Measurements from ENCODE around the gene EFCAB8.

EFCAB8 gene

GRCh38 chr20:32991383-32991782, 132.7 kb downstream of the EFCAB8 start:
- no peak for DNase-seq

DNA sequence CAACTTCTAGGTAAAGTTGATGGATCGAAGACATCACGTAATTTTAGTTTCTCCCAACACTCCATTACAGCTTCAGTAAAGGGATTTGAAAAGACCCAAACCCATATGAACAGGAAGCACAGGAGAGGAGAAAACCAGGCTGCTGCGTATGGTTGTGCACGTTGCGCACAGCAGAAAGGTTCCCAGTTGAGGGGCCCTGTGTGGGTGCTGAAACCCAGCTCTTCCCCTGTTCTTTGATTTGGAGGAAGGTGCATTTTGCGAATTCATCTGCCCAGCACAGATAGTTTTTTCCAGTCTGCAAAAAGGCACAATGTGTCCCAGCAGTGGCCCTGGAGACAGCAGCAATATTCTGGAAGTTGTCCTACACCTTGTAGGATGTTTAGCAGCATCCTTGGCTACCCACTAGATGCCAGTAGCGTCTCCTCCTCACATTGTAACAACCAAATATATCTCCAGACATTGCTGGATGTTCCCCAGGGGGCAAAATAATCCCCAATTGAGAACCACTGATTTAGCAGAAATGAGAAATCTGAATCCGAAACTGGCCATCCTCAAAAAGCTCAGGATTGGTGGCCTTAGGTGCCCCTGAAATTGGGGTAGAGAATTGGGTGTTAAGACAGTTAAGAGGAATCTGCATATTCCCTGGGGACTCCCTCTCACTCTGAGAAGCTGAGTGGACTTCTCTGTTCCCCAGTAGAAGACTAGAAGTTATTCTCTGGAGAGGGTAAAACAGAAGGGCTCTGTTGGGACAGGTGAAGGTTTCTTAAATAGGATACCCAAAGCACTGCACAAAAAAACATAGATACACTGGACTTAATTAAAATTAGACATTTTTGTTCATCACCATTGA, 133.3 kb downstream of the EFCAB8 start:
- no peak for DNase-seq

DNA sequence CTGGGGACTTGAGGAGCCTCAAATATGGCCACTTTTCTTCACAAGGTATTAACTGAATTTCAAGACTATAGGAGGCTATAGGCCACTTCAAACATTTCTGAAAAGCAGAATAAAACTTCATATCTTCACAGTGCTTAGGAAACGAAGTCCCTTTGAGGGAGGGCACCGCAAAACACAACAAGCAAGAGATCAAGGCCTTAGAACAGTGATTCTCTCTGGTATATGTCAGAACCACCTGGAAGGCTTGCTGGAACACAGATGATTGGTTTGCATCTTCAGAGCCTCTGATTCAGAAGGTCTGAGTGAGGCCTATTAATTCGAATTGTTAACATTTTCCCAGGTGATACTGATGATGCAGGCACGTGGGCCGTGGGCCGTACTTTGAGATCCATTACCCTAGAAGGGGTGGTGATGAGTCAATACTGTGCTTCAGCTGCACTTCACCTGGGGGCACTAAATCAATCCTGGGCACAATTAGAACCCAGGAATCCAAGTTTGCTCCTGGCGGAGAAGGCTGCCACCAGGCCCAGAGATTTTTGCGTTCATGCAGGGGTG, 134.8 kb downstream of the EFCAB8 start:
- DNase-seq = no peak

GRCh38 chr20:32995802-32996201, 137.1 kb downstream of the EFCAB8 start:
- no peak for DNase-seq

- DNase-seq = no peak
Observed at GRCh38 chr20:32997431-32997830, 138.7 kb downstream of the EFCAB8 start.

DNA sequence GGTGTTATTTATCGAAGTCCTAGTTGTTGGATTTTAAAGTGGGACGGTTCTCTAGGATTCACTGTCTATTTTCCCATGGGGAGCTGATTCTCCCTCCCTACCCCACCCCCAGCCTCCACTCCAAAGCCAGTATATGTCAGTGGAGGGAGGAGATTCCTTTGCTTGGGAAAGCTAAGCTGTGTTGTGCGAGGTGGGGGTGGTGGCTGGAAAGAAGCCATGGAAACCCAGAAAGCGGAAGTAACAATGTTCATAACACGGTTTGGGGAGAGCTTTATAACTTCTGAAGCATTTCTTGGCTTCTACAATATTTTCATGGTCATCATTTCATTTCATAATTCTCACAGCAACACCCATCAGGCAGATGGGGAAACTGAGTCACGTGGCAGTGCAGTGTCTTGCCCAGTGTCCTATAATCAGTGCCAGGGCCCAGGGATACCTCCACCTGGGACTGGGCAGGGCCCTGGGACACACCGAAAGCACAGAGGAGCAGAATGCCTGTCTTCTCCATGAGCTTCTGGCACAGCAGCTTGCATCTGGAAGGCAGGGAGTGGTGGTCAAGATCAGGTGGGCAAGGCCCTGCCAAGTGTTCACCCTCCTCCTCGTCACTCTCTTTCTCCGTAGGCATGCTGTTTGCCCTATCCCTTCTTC, 141.0 kb downstream of the EFCAB8 start:
- DNase-seq = no peak

DNA sequence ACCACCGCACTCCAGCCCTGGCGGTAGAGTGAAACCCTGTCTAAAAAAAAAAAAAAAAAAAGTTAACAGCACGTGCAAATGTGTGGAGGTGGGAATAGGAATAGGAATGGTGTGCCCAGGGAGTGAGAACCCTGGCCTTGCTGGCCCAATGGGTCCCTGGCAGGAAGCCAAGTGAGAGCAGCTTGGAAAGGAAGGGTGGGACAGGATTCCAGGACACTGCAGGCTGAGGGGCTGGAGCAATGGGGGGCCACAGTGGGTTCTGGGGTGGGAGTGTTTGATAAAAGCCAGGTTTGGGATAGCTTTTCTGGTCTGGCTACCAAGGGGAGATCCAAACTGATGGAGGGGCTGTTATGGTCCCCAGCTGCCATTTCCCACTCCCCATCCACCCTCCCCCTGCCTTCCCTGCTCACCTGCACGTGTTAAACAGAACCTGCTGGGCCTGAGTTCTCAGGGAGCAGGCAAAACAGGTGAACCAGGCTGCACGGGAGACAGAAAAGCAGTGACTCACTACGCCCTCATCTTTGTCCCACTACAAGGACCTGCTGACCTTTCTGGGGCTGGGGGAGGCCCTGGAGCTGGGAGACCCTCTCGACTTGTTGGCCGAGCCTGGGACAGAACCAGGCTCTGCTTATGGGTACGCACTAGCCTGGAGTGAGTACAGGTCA, 142.2 kb downstream of the EFCAB8 start:
- DNase-seq = no peak

GRCh38 chr20:33002087-33002808, 143.5 kb downstream of the EFCAB8 start:
- DNase-seq = no peak

DNA sequence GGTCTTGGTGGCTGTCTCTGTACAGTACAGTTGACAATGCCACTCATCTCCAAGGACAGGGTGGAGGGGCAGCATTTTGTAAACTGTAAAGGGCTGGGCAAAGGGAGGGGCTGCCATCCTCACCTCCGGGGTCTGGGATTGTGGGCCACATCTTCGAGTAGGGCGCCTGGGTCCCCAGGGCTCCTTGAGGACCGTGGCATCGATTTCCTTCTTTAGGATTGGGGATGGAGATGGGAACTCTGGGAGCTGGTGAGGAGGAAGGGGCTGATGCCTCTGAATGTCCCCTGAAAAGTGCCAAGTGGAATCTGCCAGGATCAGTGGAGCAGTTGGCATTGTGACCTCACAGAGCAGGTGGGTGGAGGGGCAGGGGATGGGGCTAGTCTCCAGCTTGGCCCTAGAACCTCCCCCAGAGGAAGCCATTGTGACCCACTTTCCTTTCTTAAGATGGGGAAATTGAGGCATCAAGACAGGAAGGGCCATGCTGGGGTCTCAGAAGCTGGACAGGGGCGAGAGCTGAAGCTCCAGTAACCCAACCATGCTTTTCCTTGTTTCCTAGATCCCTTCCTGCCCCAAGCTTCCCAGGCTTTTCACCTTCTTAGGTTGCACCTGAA, 145.5 kb downstream of the EFCAB8 start, which contains the start of gene SUN5:
TSS of gene SUN5 (minus strand) at position 293 of the 611 bp plus-strand sequence. CDS start at position 200, 93 bp downstream.
- DNase-seq = no peak

DNA sequence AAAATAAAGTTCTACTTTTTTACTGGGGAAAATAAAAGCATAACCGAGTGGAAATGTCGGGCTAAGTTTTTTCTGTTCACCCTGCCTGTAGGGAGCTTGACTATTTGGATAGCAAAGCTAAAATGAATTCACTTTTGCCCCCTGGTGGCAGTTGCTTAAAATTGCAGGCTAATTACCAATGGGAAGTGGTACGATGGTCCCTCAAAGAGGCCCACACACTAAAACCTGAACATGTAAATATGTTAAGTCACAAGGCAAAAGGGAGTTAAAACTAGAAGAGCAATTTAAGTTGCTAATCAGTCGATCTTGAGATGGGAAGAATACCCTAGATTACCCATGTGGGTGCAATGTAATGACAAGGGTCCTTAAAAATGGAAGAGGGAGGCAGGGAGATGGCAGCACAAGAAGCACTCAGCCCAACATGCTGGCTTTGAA, 146.4 kb downstream of the EFCAB8 start:
- no peak for DNase-seq

DNA sequence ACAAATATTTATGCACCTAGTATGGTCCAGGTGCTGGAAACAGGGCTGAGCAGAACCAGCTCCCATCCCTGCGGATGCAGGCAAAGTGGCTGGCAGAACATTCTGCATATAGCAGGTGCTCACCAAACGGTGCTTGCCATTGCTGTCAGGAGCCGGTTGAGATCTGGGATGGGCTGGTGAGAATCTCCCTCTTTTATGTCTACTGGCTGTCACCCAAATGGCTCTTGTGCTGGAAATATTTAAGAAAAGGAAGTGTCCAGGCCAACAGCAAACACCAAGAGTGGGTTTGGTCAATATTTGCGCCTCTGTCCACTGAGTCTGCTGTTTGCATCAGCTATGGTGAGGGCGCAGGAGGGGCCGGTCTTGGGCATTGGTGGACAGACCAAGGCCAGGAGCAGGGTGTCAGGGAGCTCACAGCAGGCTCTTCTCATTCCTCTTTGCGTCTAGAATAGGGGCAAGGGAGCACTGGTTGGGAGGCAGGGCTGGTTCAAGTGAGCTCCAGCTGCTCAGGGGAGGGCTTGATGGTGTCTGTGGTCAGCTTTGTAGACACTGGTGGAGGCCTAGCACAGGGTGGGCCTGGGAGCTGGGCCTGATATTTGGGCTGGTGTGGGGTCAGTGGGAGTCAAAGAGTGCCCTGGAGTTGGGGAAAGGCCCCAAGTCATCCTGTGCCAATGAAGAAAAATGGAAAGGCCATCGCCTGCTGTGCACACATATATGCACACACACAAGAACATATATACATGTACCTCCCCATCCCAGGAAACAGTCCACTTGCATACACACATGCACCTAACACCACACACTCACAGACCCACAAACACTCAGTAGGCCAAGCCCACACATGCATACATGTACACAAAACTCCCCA, 147.4 kb downstream of the EFCAB8 start:
- no peak for DNase-seq

- no peak for DNase-seq
Observed at GRCh38 chr20:33006776-33007375, 148.2 kb downstream of the EFCAB8 start.

DNA sequence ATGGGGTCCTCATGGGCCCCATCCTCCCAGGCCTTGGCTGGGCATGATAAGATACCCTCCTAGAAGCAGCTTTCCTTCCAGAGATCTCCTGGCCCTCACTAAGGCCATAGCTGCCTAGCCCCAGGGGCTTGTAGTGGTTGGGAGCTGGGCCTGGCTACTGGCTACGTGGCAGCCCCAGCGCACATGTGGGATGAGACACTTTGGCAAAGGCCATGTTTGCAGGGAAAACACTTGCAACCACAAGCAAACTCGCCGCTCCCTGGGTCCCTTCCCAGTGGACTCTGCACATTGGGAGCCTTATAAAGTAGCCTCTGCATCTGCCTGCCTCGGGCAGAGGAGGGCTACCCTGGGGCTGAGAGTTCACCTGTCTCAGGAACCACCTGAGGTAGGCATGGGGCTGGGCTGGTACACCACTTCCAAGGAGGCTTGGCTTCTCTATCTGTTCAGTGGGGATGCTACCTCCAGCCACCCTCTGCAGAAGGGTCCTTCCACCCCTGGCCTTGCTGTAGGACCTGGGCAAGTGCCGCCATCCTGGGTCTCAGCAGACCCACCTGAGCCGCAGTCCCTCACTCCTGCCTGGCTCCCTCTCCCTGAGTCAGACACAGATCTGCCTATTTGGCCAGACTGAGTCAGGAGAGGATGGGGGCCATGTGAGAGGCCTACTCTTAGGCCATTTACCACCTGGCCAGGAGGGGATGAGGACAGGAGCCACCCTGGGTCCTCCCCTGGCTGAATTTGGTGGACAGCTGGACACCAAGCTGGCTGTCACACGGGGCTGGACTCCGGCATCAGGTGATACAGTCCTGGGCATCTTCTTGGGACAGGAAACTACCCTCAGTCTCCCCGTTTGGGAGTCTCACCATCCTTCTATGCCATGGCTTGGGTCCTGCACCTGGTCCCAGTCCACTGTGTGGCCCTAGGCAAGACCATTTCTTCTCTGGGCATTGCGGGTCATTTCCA, 148.9 kb downstream of the EFCAB8 start, which contains the start of gene BPIFB2:
TSS of gene BPIFB2 (plus strand) at position 329 of the 960 bp plus-strand sequence. CDS start 871 bp downstream, outside the sequence.
- DNase-seq = no peak

GRCh38 chr20:33008336-33009213, 149.9 kb downstream of the EFCAB8 start:
- no peak for DNase-seq

- no peak for DNase-seq
Observed at GRCh38 chr20:33009214-33010132, 150.8 kb downstream of the EFCAB8 start.

DNA sequence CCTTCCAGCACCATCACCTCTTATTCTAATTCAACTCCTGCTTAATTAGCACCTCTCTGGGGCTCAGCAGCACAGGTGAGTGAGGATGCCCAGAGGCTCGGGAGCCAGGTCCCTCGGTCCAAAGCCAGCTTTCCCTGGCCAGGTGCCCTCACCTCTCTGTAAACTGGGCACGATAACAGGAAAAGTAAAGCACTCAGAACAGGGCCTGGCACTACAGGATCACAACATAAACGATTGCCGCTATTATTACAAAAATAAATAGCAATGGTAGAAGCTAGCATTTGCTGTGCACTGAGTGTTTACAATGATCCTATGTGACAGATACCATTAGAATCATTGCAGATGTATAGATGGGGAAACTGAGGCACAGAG, 151.4 kb downstream of the EFCAB8 start:
- DNase-seq = no peak
